GM18909 (cell line): Measurements from ENCODE around the gene FAM43B.

ENCODE experiments used
- ATAC-seq: cut with Tn5 transposase; IDR thresholded peaks from one replicate; pipeline ENCODE4 v1.9.1; 2021; ENCODE audit warnings: mild to moderate bottlenecking; ENCODE audit not compliant: unreplicated experiment, poor library complexity

The FAM43B gene

GRCh38 chr1:20551161-20551560 lies 1.2 kb upstream of the FAM43B start:
- no peak for ATAC-seq

GRCh38 chr1:20552728-20553445 lies 514 bp downstream of the FAM43B start:
- no peak for ATAC-seq

DNA sequence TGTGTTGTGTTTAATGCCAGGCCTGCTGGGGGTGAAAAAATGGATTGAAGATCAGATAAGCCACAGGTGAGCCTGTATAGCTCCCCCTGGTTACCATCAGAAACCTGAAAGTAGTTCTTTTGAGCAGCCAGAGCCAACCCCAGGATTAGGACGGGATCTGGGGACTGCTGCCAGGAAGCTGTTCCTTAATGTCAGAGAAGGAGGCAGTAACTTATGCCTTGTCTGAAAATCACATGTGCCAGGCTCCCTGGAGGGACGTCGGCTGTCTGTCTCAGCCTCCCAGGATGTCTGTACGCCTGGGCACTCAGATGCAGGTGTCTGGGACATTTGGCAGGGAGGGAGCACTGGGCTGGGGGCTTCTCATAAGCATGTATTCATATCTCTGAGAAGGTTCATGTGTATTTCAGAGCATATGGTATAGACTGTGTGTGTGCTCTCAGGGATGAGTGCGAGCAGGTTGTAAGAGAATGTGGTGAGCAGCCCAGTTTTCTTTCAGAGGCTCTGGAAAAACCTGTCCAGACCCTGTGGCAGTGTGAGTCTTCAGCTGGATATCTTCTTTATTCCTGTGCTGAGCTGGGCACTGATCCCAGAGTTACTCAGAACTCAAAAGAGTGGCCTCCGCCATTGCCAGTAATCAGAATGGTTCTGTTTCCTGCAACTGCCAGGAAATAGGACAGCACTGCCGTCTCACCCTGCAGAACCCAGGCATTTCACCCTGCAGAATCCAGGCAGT lies 2.8 kb downstream of the FAM43B start:
- no peak for ATAC-seq

DNA sequence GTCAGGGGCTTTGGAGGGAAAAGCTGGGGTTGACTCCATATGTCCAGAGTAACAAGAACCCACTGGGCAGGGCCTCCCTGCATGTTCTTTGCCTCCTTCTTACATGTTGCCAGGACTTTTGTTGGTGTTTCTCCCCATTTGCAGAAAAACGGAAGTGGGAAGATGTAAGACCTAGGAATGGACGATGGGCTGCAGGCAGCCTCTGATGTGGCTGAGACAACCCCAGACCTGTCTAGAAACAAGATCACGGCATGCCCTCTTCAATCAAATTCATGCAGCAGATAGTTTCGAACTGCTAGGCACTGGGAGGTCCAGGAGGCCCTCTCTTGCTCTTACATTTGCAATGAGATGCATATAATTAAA lies 3.4 kb downstream of the FAM43B start:
- no peak for ATAC-seq

DNA sequence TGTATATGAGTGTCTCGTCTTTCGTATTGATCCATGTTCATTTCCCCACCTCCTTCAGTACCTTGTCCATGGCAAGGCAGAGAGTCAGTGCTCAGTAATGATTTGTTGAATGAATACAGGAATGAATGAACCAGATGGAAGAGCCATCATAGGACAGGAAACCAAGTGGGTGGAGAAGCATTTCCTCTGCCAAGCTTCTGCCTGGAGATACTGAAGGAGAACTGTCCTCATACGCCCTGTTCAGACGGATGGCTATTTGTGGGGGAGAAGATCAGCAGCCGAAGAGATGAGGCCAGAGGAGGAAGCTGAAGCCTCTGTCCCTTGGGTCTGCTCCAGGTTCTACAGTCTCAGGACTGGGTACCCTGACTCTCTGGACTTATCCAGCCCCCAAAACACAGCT lies 5.8 kb downstream of the FAM43B start:
- no peak for ATAC-seq

DNA sequence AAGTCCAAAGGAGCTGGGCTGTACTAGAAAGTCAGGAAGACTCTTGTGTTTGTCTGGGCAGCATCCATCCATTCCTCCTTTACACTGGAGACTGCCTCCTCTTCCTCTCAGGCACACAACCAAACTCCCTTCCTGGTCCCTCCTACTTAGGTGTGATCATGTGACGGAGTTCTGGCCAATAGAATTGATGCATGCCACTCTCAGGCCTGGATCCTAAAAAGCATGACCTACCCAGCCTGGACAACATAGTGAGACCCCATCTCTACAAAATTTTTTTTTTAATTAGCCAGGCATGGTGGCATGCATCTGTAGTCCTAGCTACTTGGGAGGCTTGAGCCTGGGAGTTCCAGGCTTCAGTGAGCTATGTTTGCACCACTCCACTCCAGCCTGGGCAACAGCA lies 8.6 kb downstream of the FAM43B start:
- no peak for ATAC-seq

- ATAC-seq = no peak
Measured at GRCh38 chr1:20565234-20565633, 12.9 kb downstream of the FAM43B start.

- ATAC-seq = no peak
Measured at GRCh38 chr1:20569523-20570098, 17.2 kb downstream of the FAM43B start.

DNA sequence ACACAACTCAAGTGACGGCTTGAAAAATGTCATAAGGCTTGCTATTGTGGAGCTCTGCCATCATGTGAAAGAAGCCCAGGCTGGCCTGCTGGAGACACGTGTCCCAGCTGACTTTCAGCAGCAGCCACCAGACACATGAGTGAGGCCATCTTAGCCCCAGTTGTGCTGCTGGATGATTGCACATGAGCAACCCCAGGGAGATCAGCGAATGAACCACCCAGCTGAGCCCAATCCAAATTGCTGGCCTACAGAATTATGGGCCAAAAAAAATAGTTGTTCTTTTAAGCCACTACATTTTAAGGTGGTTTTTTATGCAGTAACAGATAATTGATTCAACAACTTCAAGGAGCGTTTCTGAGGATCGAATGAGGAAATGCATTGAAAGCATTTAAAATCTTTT lies 19.1 kb downstream of the FAM43B start:
- no peak for ATAC-seq

- no peak for ATAC-seq
Measured at GRCh38 chr1:20573987-20574386, 21.6 kb downstream of the FAM43B start.

- ATAC-seq = no peak
Measured at GRCh38 chr1:20574686-20575540, 22.5 kb downstream of the FAM43B start.

GRCh38 chr1:20575541-20576336 lies 23.4 kb downstream of the FAM43B start:
- ATAC-seq = no peak

GRCh38 chr1:20578062-20578461 lies 25.7 kb downstream of the FAM43B start:
- no peak for ATAC-seq

- ATAC-seq = no peak
Measured at GRCh38 chr1:20578721-20579395, 26.5 kb downstream of the FAM43B start.

DNA sequence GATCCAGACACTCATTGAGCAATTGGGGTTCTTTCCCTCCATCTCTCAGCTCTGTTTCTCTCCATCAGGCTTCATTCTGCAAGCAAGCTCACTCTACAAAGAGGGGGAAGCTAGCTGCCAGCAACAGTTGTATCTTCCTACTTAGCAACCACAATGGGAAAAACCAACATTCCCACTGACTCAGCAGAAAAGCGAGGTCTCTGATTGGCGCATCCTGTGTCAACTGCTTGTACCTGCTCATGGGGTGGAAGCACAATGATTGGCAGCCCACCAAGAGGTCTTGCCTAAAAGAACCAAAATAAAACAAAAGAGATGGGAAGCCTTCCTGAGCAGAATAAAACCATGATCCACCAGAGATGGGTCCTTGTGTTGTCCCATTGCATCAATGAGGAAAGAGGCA lies 32.5 kb downstream of the FAM43B start:
- ATAC-seq = no peak

GRCh38 chr1:20586953-20587660 lies 34.7 kb downstream of the FAM43B start:
- ATAC-seq = no peak

GRCh38 chr1:20587661-20588053 lies 35.3 kb downstream of the FAM43B start:
- no peak for ATAC-seq

- no peak for ATAC-seq
Measured at GRCh38 chr1:20588634-20589225, 36.4 kb downstream of the FAM43B start, which contains the start of gene CDA. Gene CDA (plus strand): TSS chr1:20589097. CDS start chr1:20589130, 33 bp downstream.
